GM10266 (cell line): ENCODE results near the gene MICAL3.
A peak's percentile ranks its signal among the peaks of the same experiment; 100 is the strongest.

Experiments
- DNase-seq: peaks from one replicate; pipeline ENCODE4 v3.0.0; 2012; ENCODE audit errors: extremely low spot score
- TF ChIP-seq, protein P1 (sequence below): IDR thresholded peaks from 2 replicates; pipeline ENCODE4 v1.5.1; 2012; ENCODE audit warnings: mild to moderate bottlenecking, low read depth; ENCODE audit not compliant: control insufficient read depth, insufficient read depth; ENCODE audit errors: missing control alignments

MICAL3 gene

DNA sequence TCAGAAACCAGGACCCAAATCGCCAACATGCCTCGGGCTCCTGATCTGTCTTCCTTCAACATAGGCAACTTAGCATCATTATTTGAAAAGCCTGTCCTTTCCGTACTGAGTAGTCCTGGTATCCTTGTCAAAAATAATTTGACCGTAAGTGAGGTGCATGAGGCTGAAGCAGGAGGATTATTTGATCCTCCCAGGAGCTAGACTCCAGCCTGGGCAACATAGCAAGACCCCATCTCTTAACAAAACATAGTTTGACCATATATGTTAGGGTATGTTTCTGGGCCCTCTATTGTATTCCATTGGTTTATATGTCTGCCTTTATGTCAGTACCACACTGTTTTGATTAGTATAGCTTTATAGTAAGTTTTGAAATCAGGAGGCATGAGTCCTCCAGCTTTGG, 112.5 kb downstream of the MICAL3 start:
- TF ChIP-seq, protein P1, sequence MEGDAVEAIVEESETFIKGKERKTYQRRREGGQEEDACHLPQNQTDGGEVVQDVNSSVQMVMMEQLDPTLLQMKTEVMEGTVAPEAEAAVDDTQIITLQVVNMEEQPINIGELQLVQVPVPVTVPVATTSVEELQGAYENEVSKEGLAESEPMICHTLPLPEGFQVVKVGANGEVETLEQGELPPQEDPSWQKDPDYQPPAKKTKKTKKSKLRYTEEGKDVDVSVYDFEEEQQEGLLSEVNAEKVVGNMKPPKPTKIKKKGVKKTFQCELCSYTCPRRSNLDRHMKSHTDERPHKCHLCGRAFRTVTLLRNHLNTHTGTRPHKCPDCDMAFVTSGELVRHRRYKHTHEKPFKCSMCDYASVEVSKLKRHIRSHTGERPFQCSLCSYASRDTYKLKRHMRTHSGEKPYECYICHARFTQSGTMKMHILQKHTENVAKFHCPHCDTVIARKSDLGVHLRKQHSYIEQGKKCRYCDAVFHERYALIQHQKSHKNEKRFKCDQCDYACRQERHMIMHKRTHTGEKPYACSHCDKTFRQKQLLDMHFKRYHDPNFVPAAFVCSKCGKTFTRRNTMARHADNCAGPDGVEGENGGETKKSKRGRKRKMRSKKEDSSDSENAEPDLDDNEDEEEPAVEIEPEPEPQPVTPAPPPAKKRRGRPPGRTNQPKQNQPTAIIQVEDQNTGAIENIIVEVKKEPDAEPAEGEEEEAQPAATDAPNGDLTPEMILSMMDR: no peak
- DNase-seq: no peak

DNA sequence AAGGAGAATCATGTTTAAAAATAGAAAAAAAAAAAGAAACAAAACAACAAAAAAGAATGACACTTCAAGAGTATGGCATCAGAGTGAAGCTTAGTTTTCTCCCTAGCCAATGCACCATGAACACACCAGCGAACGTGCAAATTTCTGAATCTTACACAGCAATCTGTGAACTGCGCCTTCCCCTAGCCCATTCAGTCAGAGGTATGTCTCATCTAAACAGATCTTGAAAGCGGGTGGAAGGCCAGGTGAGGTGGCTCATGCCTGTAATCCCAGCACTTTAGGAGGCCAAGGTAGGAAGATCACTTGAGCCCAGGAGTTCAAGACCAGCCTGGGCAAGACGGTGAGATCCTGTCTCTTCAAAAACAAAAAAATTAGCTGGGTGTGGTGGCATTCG, 113.1 kb downstream of the MICAL3 start:
- TF ChIP-seq, protein P1: no peak
- DNase-seq: no peak

DNA sequence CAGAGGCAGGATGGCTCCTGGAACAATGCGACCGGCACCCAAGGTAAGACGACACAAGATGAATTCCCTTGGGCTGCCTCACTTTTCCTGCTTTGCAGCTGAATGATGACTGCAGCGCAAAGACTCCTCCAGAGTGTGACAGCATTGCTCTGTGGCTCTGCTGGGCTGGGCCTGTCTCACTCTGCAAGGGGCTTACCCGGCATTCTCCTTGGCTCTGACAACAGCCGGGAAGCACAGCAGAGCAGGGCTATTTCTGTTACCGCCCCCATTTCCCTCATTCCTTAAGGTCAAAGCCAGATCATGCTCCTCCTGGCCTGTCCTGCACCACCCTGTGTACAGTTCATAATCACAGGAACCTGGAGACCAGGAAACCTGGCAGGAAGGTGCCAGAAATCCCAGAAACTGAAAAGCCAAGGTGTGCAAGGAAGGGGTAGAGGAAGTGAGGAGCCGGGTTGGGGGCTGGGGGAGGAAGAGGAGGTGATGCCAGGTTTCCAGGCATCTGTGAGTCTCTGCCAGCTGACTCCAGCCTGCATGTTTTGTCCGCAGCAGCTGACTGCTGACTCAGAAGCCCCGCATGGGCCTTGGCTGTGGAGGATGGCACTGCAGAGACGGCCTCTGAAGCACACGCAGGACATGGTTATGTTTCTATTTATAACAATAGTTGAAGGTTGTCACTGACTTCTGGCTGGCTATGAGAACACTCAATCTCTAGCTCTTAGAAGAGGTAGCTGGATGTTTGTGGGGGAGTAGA, 113.6 kb downstream of the MICAL3 start:
- no peak for DNase-seq
- TF ChIP-seq, protein P1: peak; percentile 22

DNA sequence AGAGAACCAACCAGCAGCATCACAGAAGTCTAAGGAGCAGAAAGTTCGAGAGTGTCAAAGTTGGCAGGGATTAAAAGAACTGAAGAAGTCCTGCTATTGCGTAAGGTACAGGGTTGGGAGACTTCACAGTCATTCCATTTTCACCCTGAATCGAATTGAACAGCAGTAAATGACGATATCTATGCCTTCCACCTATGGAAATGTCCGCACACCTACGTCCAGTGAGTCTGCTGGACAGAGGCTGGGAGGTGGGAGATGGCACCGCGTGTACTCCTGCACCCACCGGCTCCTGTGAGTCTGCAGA, 116.7 kb downstream of the MICAL3 start:
- no peak for DNase-seq
- TF ChIP-seq, protein P1: no peak

DNA sequence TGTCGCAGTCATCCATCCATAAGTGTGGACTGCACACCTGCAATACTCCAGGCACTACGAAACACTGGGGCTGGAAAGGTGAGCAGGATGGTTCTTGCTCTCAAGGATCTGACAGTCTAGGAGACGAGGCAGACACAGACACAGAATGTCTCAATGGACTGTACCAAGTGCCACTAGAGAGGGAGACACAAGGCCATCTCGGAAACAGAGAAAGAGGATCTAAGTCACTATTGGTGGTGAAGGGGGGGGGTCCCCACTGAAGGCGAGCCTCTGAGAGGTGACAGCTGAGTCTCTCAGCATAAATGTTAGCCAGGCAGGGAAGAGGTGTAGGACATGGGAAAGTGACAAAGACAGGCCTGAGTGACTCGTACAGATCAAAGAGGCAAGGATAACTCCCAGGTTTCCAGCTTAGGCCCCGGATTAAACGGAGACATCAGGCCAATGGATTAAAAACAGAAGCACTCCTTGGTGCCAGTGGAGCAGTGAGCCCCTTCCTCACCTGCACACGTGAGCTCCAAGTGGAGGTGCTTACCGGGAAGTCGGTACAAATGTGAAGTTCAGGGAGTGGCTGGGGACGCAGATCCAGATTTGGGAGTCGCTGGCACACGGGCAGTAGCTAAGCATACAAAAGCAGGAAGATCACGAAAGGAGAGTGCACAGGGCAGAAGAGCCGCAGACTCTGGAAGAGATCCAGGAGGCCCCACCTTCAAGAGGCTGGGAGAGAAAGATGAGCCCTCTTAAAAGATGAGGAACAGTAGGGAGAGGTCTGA, 117.2 kb downstream of the MICAL3 start:
- TF ChIP-seq, protein P1: no peak
- DNase-seq: no peak

DNA sequence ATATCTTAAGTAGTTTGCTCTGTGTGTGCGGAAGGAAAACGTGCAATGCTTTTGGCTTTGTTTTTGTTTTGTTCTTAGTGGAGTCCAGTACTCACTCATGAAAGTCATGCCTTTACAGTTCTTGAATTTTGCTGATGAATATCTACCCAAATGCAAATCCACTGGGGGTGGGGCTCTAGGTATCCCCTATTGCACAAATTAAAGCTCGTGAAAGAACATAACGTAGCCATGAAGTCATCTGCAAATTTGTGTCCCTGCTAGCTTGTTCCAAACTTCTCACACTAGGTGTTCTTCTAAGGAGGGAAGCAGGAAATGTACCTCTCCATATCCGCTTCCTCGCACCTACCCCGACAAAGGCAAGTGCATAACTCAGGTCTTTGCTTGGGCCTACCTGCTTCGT, 118.9 kb downstream of the MICAL3 start:
- TF ChIP-seq, protein P1: no peak
- DNase-seq: no peak
